Measurements from ENCODE around the gene CMTM4. TPM values are rescaled to one million over a fixed set of nuclear protein-coding genes. Genes with fewer than 3 reads are reported as not detected.

The CMTM4 gene
- total RNA-seq, 1 donor, result 20.7 TPM

DNA sequence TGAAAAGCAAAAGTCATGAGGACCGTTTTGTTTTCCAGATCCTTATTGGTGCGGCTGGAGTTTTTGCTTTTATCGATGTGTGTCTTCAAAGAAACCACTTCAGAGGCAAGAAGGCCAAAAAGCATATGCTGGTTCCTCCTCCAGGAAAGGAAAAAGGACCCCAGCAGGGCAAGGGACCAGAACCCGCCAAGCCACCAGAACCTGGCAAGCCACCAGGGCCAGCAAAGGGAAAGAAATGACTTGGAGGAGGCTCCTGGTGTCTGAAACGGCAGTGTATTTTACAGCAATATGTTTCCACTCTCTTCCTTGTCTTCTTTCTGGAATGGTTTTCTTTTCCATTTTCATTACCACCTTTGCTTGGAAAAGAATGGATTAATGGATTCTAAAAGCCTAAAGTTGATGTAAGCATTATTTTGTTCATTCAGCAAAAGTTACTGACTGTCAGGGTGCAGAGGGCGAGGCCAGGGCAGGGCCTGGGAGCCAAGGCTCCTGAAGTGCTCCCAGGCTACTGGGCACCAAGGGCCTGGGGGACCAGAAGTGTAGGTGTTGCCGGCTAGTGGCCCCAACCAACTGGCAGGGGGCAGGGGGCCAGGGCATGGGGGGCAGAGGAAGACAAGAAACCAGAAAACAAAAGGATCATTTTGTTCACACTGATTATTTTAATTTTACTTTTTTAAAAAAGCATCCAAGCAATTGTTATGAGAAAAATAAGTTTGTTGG is 108.5 kb downstream of the CMTM4 start:
- H3K4me3 ChIP-seq (ENCODE audit: low read depth, low read length), result no peak overlapping the region
- no peak for DNase-seq (ENCODE audit: low read depth)

GRCh38 chr16:66585481-66586239 is 110.9 kb downstream of the CMTM4 start:
- no peak for DNase-seq (ENCODE audit: low read depth)
- TF ChIP-seq CTCF (IDR thresholded peaks at IDR 0.05; ENCODE audit: insufficient read depth, low read depth, low read length), result no peak
- no peak overlapping the region for H3K4me3 ChIP-seq (ENCODE audit: low read depth, low read length)

More for the DNA sequence above, 108.5 kb downstream of the CMTM4 start:
- no peak for TF ChIP-seq CTCF (IDR thresholded peaks at IDR 0.05; ENCODE audit: insufficient read depth, low read depth, low read length)

DNA sequence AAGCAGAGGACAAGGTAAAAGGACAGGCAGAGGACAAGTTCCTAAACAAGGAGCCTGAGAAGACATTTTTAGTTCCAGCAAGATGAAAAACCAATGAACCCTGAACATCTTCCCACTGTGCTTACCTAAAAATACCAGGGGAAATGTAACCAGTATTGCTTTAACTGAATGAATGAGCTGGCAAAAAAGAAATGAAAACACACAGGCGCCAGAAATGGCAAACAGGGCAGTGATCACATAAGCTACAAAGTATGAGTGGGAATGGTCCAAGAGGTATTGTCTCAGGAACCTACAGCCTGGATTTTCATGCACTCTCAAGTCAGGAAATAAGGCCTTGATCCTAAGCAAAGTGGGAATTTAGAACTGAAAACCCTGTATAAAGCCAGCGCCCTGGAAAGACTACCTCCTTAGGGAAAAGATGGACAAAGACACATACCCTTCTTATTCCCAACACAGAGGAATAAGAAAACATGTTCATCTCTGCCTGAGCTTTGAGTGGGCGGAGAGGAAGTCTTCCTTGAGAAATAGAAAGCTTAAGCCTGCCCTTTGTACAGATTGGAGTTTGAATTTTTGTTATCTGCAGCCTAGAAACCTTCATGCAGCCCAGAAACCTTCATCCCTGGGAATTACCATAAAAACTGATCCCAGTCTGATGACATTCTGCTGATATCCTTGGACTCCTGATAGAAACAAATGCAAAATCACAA is 115.1 kb downstream of the CMTM4 start:
- DNase-seq (ENCODE audit: low read depth), result no peak
- no peak overlapping the region for H3K4me3 ChIP-seq (ENCODE audit: low read depth, low read length)
- no peak for TF ChIP-seq CTCF (IDR thresholded peaks at IDR 0.05; ENCODE audit: insufficient read depth, low read depth, low read length)

DNA sequence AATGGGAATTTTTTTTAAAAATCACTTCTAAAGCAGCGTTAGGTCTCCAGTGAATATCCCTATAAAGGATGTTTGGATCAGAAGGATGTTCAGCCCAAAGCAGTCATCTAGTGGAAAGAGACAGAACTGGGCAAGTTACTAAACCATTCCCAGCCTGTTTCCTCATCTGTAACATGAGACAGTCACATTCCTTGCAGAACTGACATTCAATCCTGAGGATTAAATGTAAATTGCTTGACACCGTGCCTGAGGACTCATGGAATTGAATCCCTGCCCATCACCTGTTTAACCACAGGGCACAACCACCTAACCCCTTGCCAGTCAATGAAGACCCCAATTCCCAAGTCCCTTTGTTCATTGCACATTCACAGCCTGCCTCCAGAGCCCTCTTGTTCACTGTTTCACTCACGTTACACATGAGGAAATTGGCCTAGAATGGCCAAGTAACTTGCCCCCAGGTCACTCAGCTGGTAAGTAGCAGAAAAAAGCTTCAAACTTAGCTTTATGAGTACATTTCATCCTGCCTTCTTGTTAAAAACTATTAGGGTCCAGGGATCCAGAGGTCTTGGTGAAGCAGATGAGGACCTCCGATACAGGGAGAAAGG is 115.8 kb downstream of the CMTM4 start:
- no peak for TF ChIP-seq CTCF (IDR thresholded peaks at IDR 0.05; ENCODE audit: insufficient read depth, low read depth, low read length)

GRCh38 chr16:66578651-66579531 is 117.7 kb downstream of the CMTM4 start, which contains the start of gene CMTM2:
Gene CMTM2 (plus strand): TSS chr16:66579463. CDS start chr16:66579608, 145 bp downstream.
- no peak for TF ChIP-seq CTCF (IDR thresholded peaks at IDR 0.05; ENCODE audit: insufficient read depth, low read depth, low read length)
- H3K4me3 ChIP-seq (ENCODE audit: low read depth, low read length), result no peak within 1 kb of the TSS
- no peak for DNase-seq (ENCODE audit: low read depth)

More for the DNA sequence above, 115.8 kb downstream of the CMTM4 start:
- DNase-seq (ENCODE audit: low read depth), result peak; percentile 70
- no peak overlapping the region for H3K4me3 ChIP-seq (ENCODE audit: low read depth, low read length)
